GM19193 (cell line): ENCODE results near the gene TJP1.

Experiments used
- POLR2A ChIP-seq: IDR thresholded peaks from 4 replicates; pipeline ENCODE4 v1.6.1; 2011; ENCODE audit not compliant: insufficient read depth, insufficient read length; ENCODE audit errors: extremely low read depth

TJP1 gene

DNA sequence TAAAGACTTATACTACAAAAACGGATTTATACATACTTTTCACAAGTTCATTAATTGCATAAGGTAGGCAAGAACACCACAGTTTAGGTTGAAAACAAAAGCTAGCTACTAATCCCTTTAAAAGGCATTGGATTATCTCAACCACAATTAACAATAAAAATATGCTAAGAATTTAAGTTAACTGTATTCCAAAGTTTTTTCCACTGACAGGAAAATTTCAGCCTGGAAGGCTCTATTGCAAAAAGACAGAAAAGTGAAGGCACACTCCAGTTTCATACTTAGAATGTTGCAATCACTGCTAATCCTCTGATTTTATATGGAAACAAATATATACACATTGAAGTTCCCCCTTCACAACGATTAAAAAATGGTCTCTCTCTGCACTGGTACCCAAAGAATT is 71.5 kb downstream of the TJP1 start:
- TF ChIP-seq POLR2A: no peak

DNA sequence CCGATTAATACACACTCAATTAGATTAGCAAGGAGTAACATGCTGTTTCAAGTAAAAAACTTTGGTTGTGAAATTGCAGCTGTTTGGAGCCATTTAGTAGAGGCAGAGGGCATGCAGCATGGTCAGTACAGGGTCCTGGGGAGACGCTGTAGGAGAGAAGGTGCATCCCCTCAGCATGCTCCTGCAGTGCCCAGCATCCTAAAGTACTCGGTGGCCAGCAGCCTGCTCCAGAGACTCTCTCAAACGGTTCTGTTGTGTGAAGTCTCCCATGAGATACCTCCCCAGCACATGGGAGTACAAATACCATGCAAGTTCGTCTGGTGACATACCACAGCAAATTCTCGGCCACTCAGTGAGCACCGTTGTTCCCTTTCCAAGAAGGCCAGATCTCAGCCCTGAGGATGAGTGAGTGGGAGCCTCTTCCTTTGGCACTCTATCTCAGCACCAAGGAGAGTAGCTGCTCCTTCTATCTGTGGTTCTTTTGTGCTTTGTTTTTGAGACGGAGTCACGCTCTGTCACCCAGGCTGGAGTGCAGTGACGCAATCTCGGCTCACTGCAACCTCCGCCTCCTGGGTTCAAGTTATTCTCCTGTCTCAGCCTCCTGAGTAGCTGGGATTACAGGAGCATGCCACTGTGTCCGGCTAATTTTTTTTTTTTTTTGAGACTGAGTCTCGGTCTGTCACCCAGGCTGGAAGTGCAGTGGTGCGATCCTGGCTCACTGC is 72.7 kb downstream of the TJP1 start:
- TF ChIP-seq POLR2A: no peak

DNA sequence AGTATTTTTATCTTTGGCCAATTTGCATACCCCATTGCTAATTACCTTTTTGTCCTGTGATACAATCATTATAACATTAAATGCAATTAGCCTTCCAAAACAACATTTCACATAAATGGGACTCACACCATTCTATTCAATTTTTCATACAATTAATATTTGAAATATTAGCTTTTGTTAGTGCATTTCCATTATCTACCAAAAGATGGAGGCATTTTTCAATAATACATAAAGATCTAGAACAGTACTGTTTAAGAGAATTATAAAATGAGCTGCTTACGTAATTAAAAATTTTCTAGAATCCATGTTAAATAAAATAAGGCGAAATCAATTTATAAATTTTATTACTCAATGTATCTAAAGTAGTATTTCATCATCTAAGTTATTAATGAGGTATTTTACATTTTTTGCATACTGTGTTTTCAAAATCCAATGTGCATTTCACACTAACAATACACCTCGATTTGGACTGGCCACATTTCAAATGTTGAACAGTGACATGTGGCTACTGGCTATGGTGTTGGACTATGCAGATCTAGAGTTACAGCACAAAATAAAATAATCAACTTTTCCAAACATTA is 74.3 kb downstream of the TJP1 start:
- no peak for TF ChIP-seq POLR2A

DNA sequence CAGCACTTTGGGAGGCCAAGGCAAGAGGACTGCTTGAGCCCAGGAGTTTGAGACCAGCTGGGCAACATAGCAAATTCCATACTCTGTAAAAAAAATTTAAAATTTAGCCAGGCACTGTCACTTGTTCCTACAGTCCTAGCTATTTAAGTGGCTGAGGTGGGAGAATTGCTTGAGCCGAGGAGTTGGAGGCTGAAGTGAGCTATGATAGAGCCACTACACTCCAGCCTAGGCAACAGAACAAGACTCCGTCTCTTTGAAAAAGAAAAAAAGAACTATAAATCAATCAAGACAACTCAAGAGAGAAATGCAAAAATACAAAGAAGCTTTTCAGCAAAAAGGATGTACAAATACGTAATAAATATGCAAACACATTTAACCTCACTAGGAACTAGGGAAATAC is 78.8 kb downstream of the TJP1 start:
- no peak for TF ChIP-seq POLR2A

DNA sequence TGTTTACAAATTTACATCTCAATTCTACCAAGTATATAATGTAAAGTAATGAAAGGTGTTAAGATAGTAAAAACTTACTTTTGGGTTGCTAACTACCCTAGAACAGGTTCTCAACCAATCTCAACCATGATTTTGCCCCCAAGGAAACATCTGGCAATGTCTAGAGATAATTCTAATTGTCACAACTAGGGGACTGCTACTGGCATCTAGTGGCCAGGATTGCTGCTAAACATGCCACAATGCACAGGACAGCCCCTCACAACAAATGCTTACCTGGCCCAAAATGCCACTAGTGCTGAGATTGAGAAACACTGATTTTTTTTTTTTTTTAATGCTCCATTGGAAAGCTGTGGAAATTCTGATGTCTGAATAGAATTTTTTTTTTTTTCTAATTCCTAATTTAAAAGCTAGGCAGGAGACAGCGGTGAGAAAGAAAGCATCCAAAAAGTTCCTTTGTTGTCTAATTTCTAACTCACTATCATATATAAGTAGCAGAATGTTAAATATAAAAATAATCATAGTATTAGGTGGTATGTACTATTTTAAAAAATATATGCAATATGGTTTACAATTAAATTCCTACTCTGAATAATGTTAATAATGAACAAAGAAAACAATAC is 81.5 kb downstream of the TJP1 start:
- no peak for TF ChIP-seq POLR2A

DNA sequence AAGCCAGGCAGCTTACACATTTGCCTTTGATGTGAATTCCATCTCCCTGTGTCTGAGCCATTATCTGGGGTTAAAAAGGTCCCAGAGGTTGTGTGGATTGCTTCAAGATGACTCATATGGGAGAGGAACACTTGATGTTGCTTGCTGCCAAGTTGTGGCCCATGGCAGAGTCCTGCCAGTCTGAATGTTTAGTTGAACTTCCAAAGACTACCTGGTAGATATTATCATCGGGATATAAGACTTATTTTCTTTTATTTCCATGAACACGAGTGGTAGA is 85.6 kb downstream of the TJP1 start:
- no peak for TF ChIP-seq POLR2A

DNA sequence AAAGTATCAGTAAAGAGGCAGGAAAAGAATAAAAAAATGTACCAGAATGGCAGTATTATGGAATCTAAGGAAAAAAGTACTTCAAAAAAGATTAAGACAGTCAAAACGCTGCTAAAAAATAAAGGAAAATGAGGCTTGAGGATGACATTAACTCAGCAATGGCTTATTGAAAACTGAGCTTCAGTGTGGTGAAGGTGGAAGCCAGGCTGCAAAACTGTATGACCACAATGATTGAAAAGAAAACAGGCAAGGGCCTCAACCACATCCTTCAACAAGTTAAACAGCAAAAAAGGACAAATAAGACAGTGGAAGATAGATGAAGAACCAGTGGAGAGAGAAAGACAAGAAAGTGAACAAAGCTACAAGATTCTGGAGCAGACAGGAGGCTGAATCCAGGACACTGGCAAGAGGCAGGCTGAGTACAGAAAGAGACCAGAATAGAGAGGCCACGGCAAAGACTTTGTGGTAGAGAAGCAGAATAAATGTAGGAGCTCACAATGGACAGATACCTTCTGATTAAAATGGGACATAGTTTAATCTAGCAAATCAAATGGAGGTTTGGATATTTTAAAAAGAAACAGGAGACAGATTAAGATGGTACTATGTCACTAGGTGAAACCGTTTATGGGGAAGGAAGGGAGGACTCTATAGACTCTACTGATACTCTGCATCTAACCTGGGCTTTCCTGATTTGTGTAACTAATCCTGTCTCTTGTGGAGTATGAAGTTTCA is 86.1 kb downstream of the TJP1 start:
- no peak for TF ChIP-seq POLR2A

DNA sequence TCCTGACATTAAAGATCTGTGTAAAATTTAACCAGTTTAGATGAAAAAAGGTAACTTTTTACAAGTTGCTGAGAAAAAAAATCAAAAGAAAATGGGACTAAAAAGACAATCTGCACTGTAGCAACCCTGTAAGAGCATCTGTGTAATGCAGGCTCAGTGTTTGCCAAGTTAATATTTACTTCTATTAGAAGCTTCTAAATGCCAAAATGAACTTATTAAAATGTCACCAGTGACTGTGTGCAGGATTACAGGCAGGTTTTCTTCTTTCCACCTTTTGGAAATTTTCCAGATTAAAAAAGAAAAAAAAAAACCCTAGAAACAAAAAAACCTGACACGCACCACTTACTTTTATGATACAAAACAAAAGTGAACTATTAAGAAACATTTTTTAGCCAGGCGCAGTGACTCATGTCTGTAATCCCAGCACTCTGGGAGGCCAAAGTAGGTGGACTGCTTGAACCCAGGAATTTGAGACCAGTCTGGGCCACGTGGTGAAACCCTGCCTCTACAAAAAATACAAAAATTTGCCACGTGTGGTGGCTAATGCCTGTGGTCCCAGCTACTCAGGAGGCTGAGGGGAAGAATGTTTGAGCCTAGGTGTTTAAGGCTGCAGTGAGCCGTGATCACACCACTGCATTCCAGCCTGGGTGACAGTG is 87.2 kb downstream of the TJP1 start:
- no peak for TF ChIP-seq POLR2A

DNA sequence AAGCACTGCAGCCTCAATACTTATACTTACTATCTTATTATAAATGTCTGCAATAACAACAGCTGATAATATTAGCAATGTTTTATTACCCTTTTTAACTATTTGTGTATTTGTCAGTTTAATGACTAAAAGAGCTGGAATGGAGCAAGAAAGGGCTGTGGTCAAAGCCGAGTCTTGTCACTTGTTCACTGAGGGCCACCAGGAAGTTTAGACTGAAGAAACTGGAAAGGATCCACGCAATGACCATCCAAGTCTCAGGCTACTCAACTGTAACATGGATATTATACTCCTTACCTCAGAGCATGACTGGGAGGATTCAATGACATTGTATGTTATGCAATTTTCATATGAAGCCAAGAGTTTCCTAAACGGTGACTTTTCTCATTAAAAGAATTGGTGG is 90.4 kb downstream of the TJP1 start:
- TF ChIP-seq POLR2A: no peak

DNA sequence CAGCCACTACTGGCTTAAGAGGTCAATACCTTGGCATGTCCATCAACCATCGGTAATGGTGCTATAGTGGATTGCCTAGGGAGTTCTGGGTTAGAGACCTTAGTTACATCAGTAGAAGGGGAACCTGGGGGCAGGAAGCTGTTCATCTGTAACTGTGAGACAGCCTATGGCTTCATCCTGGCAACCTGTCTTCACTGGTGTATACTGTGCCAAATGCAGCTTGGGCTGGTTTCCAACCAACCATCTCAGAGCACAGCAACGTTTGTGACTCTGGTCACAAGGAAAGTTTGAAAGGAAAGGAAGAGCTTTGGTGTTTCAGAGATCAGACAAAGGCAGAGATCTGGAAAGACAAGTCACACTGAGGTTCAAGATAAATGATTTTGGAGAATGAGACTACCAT is 93.8 kb downstream of the TJP1 start:
- TF ChIP-seq POLR2A: no peak

DNA sequence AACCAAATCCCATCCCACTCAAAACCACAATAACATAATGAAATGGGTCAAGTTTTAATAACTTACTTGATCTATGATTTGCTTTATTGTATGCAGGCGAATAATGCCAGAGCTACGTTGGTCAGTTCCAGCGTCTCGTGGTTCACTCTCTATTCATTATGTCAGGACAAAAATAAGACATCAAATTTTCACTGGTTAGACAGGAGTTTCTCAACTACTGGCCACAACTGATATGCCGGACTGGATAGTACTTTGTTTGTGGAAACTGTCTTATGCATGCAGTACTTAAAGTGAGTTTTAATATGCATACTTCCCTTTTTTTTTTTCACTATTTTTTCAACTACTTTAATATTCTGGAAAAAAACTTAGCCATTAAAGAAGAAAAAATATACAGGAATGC is 94.4 kb downstream of the TJP1 start:
- TF ChIP-seq POLR2A: no peak

DNA sequence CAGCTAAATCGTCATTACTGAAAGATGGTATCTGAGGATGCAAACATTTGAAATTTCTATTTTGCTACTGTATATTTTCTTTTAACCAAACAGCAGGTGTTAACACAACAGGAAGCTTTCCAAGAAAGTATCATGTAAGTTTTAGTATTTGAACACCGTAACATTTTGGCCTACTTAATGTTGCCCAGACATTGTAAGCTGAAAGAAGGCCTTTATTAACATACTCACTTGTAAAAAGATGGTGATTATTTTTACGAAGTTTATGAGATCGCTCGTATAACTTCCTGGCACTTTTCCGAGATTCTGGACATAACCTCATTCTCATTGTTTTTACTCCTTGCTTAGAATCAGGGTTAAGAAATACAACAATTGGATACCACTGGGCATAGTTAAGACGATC is 95.7 kb downstream of the TJP1 start:
- TF ChIP-seq POLR2A: no peak

DNA sequence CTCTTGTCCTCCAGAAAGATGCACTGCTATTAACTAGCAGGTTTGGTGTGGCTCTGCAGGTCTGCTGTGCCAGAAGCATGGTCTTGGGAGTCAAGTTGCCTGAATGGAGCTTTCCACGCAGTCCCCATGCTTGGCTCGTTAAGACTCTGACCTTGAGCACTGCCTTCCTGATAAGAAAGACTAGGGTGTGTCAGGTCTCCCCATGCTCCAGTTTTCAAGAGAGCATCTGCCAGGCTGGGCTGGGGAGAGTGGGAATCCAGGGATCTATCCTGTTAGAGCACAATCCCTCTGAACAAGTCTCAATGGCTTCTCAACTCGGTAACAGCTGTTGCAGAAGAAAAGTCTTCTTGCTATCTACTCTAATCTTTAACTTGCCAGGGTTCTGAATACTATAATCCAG is 98.2 kb downstream of the TJP1 start:
- no peak for TF ChIP-seq POLR2A

DNA sequence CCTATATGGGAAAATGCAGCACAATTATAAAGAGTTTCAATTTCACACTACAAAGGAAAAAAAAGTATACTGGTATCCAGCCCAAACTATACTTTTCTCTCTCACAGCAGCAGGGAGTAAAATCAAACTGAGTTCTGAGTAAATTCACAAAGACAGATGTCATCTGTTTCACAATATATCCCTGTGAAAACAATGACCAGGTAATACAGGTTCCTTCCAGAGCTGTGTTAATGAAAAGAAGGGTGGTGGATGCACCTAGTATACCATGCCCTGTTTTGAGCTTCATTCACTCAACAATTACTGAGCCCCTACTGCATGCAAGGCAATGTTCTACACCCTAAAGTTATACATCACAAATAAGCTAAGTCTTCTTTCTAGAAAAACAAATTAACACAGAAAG is 108.5 kb downstream of the TJP1 start:
- no peak for TF ChIP-seq POLR2A

DNA sequence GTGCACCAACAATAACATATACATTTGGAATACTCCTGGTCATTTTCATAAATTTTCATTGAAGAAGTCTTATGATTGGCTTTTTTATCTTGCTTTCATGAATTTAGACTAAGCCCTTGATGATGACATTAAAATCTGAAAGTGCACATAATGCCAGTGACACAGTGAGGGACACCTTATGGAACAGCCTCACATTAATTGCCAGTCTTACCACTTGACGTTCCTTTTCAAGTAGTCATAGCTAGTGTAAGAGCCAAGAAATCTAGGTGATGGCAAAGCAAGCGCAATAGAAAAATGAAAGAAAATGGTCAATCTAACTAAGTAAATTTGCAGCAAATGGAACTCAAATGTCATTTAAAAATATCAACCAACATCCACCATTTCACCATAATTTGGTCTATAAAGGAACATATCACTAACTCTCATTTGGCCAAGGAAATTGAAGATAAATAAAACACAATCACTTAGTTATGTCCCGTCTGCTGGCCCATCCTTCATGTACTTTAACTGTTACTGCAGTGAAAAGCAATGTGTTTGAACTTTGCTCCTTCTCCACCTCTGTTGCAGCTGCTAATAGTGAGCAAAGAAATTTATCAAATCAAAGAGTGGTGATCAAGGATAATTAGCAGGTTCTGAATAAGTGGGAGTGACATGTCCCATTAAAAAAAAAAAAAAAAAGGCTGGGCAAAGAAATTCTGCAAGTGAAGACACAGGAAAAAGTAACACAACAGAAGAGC is 110.0 kb downstream of the TJP1 start:
- no peak for TF ChIP-seq POLR2A
